PC-9 (cell line): Measurements from ENCODE around the gene FGF14.

Experiments used
- CTCF ChIP-seq: fragments of 200-600 bp; sonication (generic); conservative IDR thresholded peaks from 2 replicates; pipeline ENCODE4 v1.6.1; 2017; ENCODE audit warnings: mixed run types, antibody characterized with exemption, mild to moderate bottlenecking, moderate library complexity
- EZH2 ChIP-seq: fragments of 200-600 bp; sonication (generic); IDR thresholded peaks from 2 replicates; pipeline ENCODE4 v1.8.0; 2017; ENCODE audit warnings: antibody characterized with exemption, low read depth

- TF ChIP-seq CTCF, result no peak
- TF ChIP-seq EZH2, result no peak
Observed at GRCh38 chr13:102402290-102402689, 442 bp upstream of the FGF14 start.
